Endothelial cell of umbilical vein (primary cell): ENCODE results near the gene CCDC183. TPM values are rescaled to one million over a fixed set of nuclear protein-coding genes. Genes with fewer than 3 reads are reported as not detected.

Source experiments
- BruUV-seq: library from RNA; stranded (reverse); fragments of 400-500 nt; replicated peaks from 2 replicates; lab custom pipeline; 2021; lab: Mats Ljungman, UMichigan
- CTCF ChIA-PET: fragments of 300-600, 350-600 bp; sonication (Branson Sonifier 250); formaldehyde crosslinking; loops from one replicate; lab custom pipeline; 2021; ENCODE audit warnings: antibody characterized with exemption, inconsistent platforms; lab: Charles Lee
- POLR2A ChIA-PET: fragments of 300-600, 350-600 bp; sonication (Branson Sonifier 250); formaldehyde crosslinking; loops from one replicate; lab custom pipeline; 2021; ENCODE audit warnings: antibody characterized with exemption, inconsistent platforms; lab: Charles Lee
- DNase-seq: peaks from one replicate; pipeline ENCODE4 v3.0.0-alpha.2; 2011; ENCODE audit warnings: low read depth, low spot score
- FAIRE-seq: peaks from 2 replicates; lab custom pipeline; 2011; peaks lifted over from hg19 to GRCh38; lab: Jason Lieb, UNC
- H2AFZ ChIP-seq: 2 replicates; pipeline ENCODE4 v1.6.0; 2012; ENCODE audit warnings: low read depth, low read length, control low read depth, inconsistent platforms
- H3K27ac ChIP-seq: 2 replicates; pipeline ENCODE4 v1.5.1; 2011; ENCODE audit warnings: low read depth, mild to moderate bottlenecking, control low read depth, low read length, moderate library complexity; ENCODE audit not compliant: insufficient read depth
- H3K27me3 ChIP-seq, 2 experiments: 2 replicates each; pipeline versions ENCODE4 v1.6.0 to v1.6.1; 2011; ENCODE audit warnings: low read length in 2 of 2, mixed read lengths in 1 of 2; ENCODE audit not compliant: control insufficient read depth in 2 of 2, insufficient read depth in 2 of 2
- H3K36me3 ChIP-seq, 2 experiments: 2 replicates in 1 of 2; 3 replicates in 1 of 2; pipeline ENCODE4 v1.5.1; 2011; ENCODE audit warnings: low read length in 2 of 2, mild to moderate bottlenecking in 1 of 2, moderate library complexity in 1 of 2; ENCODE audit not compliant: control insufficient read depth in 2 of 2, insufficient read depth in 2 of 2; ENCODE audit errors: extremely low read depth in 1 of 2
- H3K4me1 ChIP-seq: 3 replicates; pipeline ENCODE4 v1.5.1; 2011; ENCODE audit warnings: mild to moderate bottlenecking, low read length; ENCODE audit not compliant: control insufficient read depth, insufficient read depth; ENCODE audit errors: extremely low read depth
- H3K4me2 ChIP-seq: 2 replicates; pipeline ENCODE4 v1.6.1; 2011; ENCODE audit warnings: low read length, control low read depth, mixed read lengths; ENCODE audit not compliant: insufficient read depth
- H3K4me3 ChIP-seq, 3 experiments: fragments of 200-600 bp in 1 of 3; sonication (generic), shearing (Covaris generic) in 1 of 3; replicated peaks in 1 of 3; 2 replicates each; pipeline ENCODE4 v1.5.1; 2011 to 2016; ENCODE audit warnings: control low read depth in 3 of 3, low read length in 3 of 3, mild to moderate bottlenecking in 2 of 3, inconsistent platforms in 1 of 3, low read depth in 1 of 3, moderate library complexity in 1 of 3; ENCODE audit not compliant: insufficient read depth in 1 of 3
- H3K79me2 ChIP-seq: 2 replicates; pipeline ENCODE4 v1.6.0; 2012; ENCODE audit warnings: low read length, inconsistent platforms; ENCODE audit not compliant: control insufficient read depth, insufficient read depth
- H3K9ac ChIP-seq: replicated peaks from 2 replicates; pipeline ENCODE3; 2011; ENCODE audit warnings: low read length, control low read depth; ENCODE audit not compliant: insufficient read depth; ENCODE audit errors: extremely low read depth
- H3K9me1 ChIP-seq: replicated peaks from 3 replicates; pipeline ENCODE4 v1.6.0; 2011; ENCODE audit warnings: mild to moderate bottlenecking, low read length; ENCODE audit not compliant: control insufficient read depth, insufficient read depth; ENCODE audit errors: extremely low read depth
- H3K9me3 ChIP-seq: replicated peaks from 2 replicates; pipeline ENCODE4 v1.5.1; 2012; ENCODE audit warnings: low read length, inconsistent platforms; ENCODE audit not compliant: control insufficient read depth, insufficient read depth
- H4K20me1 ChIP-seq: replicated peaks from 2 replicates; pipeline ENCODE3; 2011; ENCODE audit warnings: mild to moderate bottlenecking, low read length; ENCODE audit not compliant: control insufficient read depth, insufficient read depth; ENCODE audit errors: extremely low read depth
- FOS ChIP-seq: IDR thresholded peaks from 2 replicates; pipeline ENCODE4 v1.6.1; 2011; ENCODE audit warnings: mild to moderate bottlenecking, low read length, moderate library complexity, borderline replicate concordance; ENCODE audit not compliant: insufficient read depth
- GATA2 ChIP-seq: IDR thresholded peaks from 2 replicates; pipeline ENCODE4 v1.7.0; 2011; ENCODE audit warnings: low read depth, mild to moderate bottlenecking, moderate library complexity, mixed read lengths, low read length; ENCODE audit not compliant: insufficient read length, insufficient read depth
- MYC ChIP-seq: IDR thresholded peaks from one replicate; pipeline ENCODE4 v1.6.1; 2011; ENCODE audit warnings: mild to moderate bottlenecking, low read depth, low read length
- POLR2A ChIP-seq: IDR thresholded peaks from 2 replicates; pipeline ENCODE4 v1.6.1; 2012; ENCODE audit warnings: low read depth, mild to moderate bottlenecking, control low read depth, low read length
- dilution Hi-C: fragments of 300-500 bp; cut with MboI; formaldehyde crosslinking; loops from one replicate; pipeline ENCODE4 v1.15.0; 2019; ENCODE audit warnings: low sequenced_read_pairs; ENCODE audit not compliant: extremely low pct_ligation_motif_present
- intact Hi-C: fragments of 100-400 bp; cut with micrococcal nuclease; formaldehyde crosslinking; loops from one replicate; pipeline ENCODE4 v1.10.0; 2022
- polyA plus RNA-seq, 4 experiments: library from polyadenylated mRNA; depleted of rRNA in 3 of 4; stranded (reverse) in 3 of 4; unstranded in 1 of 4; fragments of >200 nt; gene quantifications; 2 replicates each; pipeline versions ENCODE4 v1.2.1 to v1.2.3, GENCODE V29; 2011 to 2012; ENCODE audit warnings: missing spikeins in 1 of 4
- total RNA-seq: library from RNA; stranded (reverse); gene quantifications from 2 replicates; pipeline ENCODE4 v1.2.3, GENCODE V29; 2021
- TF ChIP-seq, protein P1 (sequence below), 2 donors: IDR thresholded peaks; 1 replicate in 1 of 2; 2 replicates in 1 of 2; pipeline ENCODE4 v1.5.1; 2011; ENCODE audit warnings: low read length in 2 of 2, mild to moderate bottlenecking in 2 of 2, moderate library complexity in 2 of 2, control low read depth in 1 of 2, inconsistent platforms in 1 of 2, low read depth in 1 of 2; ENCODE audit not compliant: insufficient read depth in 1 of 2; ENCODE audit errors: extremely low read depth in 1 of 2

CCDC183 gene
- total and polyA plus RNA-seq, 2 donors (not counting 3 experiments of a cell fraction or from before 2014, with no cell fraction given) = 0.50 TPM; not detected in 1

GRCh38 chr9:136775191-136775590, 20.9 kb upstream of the CCDC183 start:
- BruUV-seq = no TSS peak
- H3K27me3 ChIP-seq = peaks cover 12 to 21% of the 10 kb centered on the region in 2 experiments
- H3K9ac ChIP-seq = no peak overlapping the region
- intact Hi-C loops = no loop called here
- no peak overlapping the region for H3K4me2 ChIP-seq
- dilution Hi-C loops = no loop called here
- no peak overlapping the region for H2AFZ ChIP-seq
- H3K9me1 ChIP-seq = no peaks in the 10 kb centered on the region
- ChIA-PET POLR2A (no interaction called here), CTCF (interaction anchor here (1.0 to 1.4 kb wide), 2 partner anchors 9 to 17 kb away, joined by 3 read pairs; no protein-coding TSS in a partner anchor)
- H3K27ac ChIP-seq = no peak overlapping the region
- no peaks in the 10 kb centered on the region for H4K20me1 ChIP-seq
- FAIRE-seq (no peak), DNase-seq (no peak)
- no peaks in the 10 kb centered on the region for H3K79me2 ChIP-seq
- H3K4me3 ChIP-seq = no peak overlapping the region
- no peaks in the 10 kb centered on the region for H3K4me1 ChIP-seq
- TF ChIP-seq FOS = no peak
- no peak for TF ChIP-seq MYC
- TF ChIP-seq POLR2A = no peak
- TF ChIP-seq, protein P1, sequence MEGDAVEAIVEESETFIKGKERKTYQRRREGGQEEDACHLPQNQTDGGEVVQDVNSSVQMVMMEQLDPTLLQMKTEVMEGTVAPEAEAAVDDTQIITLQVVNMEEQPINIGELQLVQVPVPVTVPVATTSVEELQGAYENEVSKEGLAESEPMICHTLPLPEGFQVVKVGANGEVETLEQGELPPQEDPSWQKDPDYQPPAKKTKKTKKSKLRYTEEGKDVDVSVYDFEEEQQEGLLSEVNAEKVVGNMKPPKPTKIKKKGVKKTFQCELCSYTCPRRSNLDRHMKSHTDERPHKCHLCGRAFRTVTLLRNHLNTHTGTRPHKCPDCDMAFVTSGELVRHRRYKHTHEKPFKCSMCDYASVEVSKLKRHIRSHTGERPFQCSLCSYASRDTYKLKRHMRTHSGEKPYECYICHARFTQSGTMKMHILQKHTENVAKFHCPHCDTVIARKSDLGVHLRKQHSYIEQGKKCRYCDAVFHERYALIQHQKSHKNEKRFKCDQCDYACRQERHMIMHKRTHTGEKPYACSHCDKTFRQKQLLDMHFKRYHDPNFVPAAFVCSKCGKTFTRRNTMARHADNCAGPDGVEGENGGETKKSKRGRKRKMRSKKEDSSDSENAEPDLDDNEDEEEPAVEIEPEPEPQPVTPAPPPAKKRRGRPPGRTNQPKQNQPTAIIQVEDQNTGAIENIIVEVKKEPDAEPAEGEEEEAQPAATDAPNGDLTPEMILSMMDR (IDR thresholded peaks at IDR 0.05; ENCODE audit: extremely low read depth in 1 of 2, insufficient read depth in 1 of 2, low read depth in 1 of 2, low read length in 2 of 2) = no peak
- TF ChIP-seq GATA2 = no peak
- peaks cover 3% of the 10 kb centered on the region for H3K9me3 ChIP-seq
- no peaks in the 10 kb centered on the region for H3K36me3 ChIP-seq

- ChIA-PET CTCF (interaction anchor here (1.4 to 2.5 kb wide), 6 partner anchors 9 to 460 kb away, joined by 3 to 17 read pairs (median 6); partner anchors contain the start of gene ABCA2), POLR2A (no interaction called here)
- intact Hi-C loops (no loop called here), dilution Hi-C loops (no loop called here)
- no peaks in the 10 kb centered on the region for H4K20me1 ChIP-seq
- H3K27ac ChIP-seq = no peak overlapping the region
- peaks cover 14 to 24% of the 10 kb centered on the region in 2 experiments for H3K27me3 ChIP-seq
- H3K4me2 ChIP-seq = no peak overlapping the region
- no peaks in the 10 kb centered on the region for H3K36me3 ChIP-seq
- no TSS peak for BruUV-seq
- H3K79me2 ChIP-seq = no peaks in the 10 kb centered on the region
- peaks cover 3% of the 10 kb centered on the region for H3K9me3 ChIP-seq
- no peak overlapping the region for H3K9ac ChIP-seq
- TF ChIP-seq POLR2A (no peak), GATA2 (no peak), MYC (no peak)
- TF ChIP-seq, protein P1 (IDR thresholded peaks at IDR 0.05; ENCODE audit: extremely low read depth in 1 of 2, insufficient read depth in 1 of 2, low read depth in 1 of 2, low read length in 2 of 2) = no peak
- DNase-seq = no peak
- H3K4me3 ChIP-seq = no peak overlapping the region
- no peak for FAIRE-seq
- no peaks in the 10 kb centered on the region for H3K4me1 ChIP-seq
- no peaks in the 10 kb centered on the region for H3K9me1 ChIP-seq
- peak overlapping the region; percentile 7 for H2AFZ ChIP-seq
These were observed 19.2 kb upstream of the CCDC183 start for GRCh38 chr9:136776947-136777346.
